ENCODE measurements around the gene RXRG.
A peak's percentile ranks its signal among the peaks of the same experiment; 100 is the strongest.

DNA sequence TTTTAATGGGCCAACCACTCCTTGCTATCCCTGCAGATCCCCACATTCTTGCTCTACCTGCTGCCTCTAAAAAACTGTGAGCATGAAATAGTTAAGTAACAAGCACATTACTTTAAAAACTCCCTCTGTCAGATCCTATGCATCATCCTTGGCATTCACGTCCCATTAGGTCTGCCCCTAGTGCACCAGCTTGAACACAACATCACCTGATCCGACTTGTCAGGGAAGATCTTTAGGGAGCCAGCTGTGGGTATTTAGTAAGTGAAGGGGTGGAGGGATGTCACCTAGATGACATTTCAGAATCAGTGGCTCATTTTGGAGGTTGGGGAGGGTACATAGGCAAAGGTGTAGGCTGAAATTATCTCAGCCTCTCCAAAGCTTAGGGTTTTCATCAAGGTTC lies 33.5 kb downstream of the RXRG start:
- TF ChIP-seq POLR2A (IDR thresholded peaks at IDR 0.05; ENCODE audit: control extremely low read depth in 1 of 2, low read depth in 2 of 2, low read length in 2 of 2) (no peak), BCL11A (IDR thresholded peaks at IDR 0.05; ENCODE audit: low read depth in 2 of 2, low read length in 2 of 2) (no peak), YY1 (IDR thresholded peaks at IDR 0.05; ENCODE audit: low read depth, low read length) (no peak), JUN (IDR thresholded peaks at IDR 0.05; ENCODE audit: low read depth, low read length) (no peak), EZH2 (IDR thresholded peaks at IDR 0.05; ENCODE audit: low read depth, low read length, severe bottlenecking) (no peak), TCF12 (IDR thresholded peaks at IDR 0.05; ENCODE audit: low read depth, low read length) (no peak), CBX5 (IDR thresholded peaks at IDR 0.05; ENCODE audit: low read depth, low read length) (no peak), CREB1 (IDR thresholded peaks at IDR 0.05) (no peak)
- TF ChIP-seq, protein P1, sequence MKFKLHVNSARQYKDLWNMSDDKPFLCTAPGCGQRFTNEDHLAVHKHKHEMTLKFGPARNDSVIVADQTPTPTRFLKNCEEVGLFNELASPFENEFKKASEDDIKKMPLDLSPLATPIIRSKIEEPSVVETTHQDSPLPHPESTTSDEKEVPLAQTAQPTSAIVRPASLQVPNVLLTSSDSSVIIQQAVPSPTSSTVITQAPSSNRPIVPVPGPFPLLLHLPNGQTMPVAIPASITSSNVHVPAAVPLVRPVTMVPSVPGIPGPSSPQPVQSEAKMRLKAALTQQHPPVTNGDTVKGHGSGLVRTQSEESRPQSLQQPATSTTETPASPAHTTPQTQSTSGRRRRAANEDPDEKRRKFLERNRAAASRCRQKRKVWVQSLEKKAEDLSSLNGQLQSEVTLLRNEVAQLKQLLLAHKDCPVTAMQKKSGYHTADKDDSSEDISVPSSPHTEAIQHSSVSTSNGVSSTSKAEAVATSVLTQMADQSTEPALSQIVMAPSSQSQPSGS (IDR thresholded peaks at IDR 0.05; ENCODE audit: low read length) = no peak
- TF ChIP-seq, protein P2, sequence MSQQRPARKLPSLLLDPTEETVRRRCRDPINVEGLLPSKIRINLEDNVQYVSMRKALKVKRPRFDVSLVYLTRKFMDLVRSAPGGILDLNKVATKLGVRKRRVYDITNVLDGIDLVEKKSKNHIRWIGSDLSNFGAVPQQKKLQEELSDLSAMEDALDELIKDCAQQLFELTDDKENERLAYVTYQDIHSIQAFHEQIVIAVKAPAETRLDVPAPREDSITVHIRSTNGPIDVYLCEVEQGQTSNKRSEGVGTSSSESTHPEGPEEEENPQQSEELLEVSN (IDR thresholded peaks at IDR 0.05) = no peak
- TF ChIP-seq, protein P3, sequence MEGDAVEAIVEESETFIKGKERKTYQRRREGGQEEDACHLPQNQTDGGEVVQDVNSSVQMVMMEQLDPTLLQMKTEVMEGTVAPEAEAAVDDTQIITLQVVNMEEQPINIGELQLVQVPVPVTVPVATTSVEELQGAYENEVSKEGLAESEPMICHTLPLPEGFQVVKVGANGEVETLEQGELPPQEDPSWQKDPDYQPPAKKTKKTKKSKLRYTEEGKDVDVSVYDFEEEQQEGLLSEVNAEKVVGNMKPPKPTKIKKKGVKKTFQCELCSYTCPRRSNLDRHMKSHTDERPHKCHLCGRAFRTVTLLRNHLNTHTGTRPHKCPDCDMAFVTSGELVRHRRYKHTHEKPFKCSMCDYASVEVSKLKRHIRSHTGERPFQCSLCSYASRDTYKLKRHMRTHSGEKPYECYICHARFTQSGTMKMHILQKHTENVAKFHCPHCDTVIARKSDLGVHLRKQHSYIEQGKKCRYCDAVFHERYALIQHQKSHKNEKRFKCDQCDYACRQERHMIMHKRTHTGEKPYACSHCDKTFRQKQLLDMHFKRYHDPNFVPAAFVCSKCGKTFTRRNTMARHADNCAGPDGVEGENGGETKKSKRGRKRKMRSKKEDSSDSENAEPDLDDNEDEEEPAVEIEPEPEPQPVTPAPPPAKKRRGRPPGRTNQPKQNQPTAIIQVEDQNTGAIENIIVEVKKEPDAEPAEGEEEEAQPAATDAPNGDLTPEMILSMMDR (IDR thresholded peaks at IDR 0.05; ENCODE audit: control extremely low read depth in 1 of 3, insufficient read depth in 1 of 3, low read depth in 1 of 3, low read length in 3 of 3) = peak in 1 of 3 experiments; percentile 13; a peak in 1 of 4 replicates
- TF ChIP-seq, protein P4, sequence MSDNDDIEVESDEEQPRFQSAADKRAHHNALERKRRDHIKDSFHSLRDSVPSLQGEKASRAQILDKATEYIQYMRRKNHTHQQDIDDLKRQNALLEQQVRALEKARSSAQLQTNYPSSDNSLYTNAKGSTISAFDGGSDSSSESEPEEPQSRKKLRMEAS (IDR thresholded peaks at IDR 0.05) = no peak
